Muscle of arm (tissue), 14 donors: ENCODE results near the gene MFSD6L. TPM values are rescaled to one million over a fixed set of nuclear protein-coding genes. Genes with fewer than 3 reads are reported as not detected.

Source experiments
- DNase-seq: peaks from one replicate; pipeline ENCODE4 v3.0.0-alpha.2; 2013
- long read RNA-seq, 11 donors: transcript quantifications; one replicate each; lab custom pipeline, GENCODE V29; 2026
- polyA plus RNA-seq, 12 donors: library from polyadenylated mRNA; unstranded; fragments of 120-200 nt; gene quantifications; one replicate each; pipeline ENCODE4 v1.2.1, GENCODE V29; 2013; ENCODE audit not compliant: insufficient read length in 12 of 12

The MFSD6L gene
- polyA plus RNA-seq = 1 to 10 TPM in 1 of 12 donors, under 1 TPM in 10, not detected in 1; 0.16 to 4.9 (median 0.32) TPM
- long read RNA-seq, donor 1, transcript MFSD6L-201 (1 exons, 2,188 nt) = major isoform, 48 of 48 reads
- long read RNA-seq, donor 1, partial matches to known transcripts = 0 of 48 reads
- long read RNA-seq, donor 1, other reads (novel, unspliced or antisense) = 0 of 48 reads
- long read RNA-seq, donor 2 = 0 reads
- long read RNA-seq, donor 3 = 0 reads
- long read RNA-seq, donor 4 = 0 reads
- long read RNA-seq, donor 5 = 0 reads
- long read RNA-seq, donor 6 = 0 reads
- long read RNA-seq, donor 7, partial matches to known transcripts = 0 of 1 reads
- long read RNA-seq, donor 7, other reads (novel, unspliced or antisense) = 0 of 1 reads
- long read RNA-seq, donor 8 = 0 reads
- long read RNA-seq, donor 9 = 0 reads
- long read RNA-seq, donor 10 = 0 reads
- long read RNA-seq, donor 11 = 0 reads

DNA sequence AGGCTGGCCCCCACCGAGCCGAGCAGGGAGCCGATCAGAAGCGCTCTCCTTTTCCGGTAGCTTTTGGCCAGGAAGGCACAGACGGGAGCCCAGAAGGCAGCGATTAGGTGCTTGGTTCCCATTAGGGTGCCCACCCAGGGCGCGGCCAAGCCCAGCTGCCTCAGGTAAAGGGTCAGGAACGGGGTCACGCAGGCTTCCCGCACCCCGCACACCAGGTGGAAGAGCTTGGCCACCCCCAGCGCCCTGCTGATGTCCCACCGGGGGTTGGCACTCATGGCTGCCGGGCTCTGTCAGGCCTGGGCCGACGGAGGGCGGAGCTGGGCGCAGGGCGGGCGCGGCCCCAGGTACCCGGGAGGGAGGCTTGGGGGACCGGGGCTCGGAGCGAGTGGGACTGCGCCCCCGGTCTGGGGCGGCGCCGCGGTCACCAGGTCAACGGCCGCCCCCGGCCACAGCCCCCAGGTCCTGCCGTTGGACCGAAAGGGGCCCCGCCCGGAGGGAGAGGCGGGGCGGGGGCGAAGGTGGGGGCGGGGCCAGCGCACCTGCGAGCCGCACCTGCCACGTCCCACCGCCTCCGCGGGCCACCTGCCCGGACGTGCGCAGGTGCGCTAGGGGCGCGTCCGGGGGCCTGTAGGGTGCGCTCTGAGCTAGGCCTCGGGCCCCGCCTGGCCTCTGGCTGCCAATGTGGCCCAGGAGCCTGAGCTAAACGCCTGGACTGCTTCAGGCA is at the start of gene MFSD6L:
TSS of gene MFSD6L (minus strand) at position 520 of the 724 bp plus-strand sequence. CDS start at position 275, 245 bp downstream.
- DNase-seq = no peak

DNA sequence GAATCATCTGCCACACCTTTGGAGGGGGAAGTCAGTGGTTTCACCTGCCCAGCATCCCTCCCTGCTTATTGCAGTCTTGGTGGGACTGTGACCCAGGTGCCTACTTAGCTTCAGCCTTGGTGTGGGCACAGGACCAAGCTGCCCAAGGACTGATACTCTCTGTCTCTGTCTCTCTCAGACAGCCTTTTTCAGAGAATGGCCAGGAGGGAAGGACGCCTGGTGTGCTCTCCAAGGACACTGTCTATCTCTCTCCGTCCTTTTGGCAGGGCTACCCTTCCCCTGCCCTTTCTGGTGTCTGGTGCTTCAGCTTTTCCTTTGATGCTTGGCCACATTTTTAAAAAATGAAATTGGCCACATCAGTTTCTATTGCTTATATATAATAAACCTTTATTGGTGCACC is 48.7 kb upstream of the MFSD6L start:
- DNase-seq = no peak

DNA sequence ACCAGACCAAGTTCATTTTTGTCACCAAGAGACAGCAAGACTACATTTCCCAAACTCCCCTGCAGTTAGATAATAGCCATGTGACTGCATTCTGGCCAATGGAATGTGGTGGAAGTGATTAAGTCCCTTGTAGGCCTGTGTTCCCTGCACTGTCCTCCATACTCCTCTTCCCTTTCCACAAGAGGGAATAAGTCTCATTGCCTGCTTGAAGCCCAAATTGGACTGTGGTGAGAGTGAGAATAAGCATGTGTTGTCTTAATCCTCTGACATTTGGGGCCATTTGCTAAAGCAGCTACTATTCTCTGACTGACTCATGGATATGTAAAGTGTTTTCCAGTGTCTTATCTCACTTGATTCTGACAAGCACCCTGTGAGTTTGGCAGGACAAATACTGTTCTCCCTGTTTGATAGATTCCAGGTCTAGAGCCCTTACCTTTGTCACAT is 47.6 kb upstream of the MFSD6L start:
- DNase-seq = no peak

GRCh38 chr17:8844229-8845218 is 45.4 kb upstream of the MFSD6L start:
- no peak for DNase-seq

- DNase-seq = no peak
These were observed 44.2 kb upstream of the MFSD6L start for GRCh38 chr17:8843344-8843743.

DNA sequence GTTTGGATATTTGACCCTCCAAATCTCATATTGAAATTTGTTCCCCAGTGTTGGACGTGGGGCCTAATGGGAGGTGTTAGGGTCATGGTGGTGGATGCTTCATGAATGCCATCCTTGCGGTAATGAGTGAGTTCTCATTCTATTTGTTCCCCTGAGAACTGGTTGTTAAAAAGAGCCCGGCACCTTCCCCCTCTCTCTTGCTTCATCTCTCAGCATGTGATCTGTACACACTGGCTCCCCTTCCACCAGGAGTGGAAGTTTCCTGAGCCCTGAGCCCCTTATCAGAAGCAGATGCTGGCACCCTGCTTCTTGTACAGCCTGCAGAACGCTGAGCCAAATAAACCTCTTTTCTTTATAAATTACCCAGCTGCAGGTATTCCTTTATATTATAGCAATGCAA is 42.7 kb upstream of the MFSD6L start:
- DNase-seq = no peak

DNA sequence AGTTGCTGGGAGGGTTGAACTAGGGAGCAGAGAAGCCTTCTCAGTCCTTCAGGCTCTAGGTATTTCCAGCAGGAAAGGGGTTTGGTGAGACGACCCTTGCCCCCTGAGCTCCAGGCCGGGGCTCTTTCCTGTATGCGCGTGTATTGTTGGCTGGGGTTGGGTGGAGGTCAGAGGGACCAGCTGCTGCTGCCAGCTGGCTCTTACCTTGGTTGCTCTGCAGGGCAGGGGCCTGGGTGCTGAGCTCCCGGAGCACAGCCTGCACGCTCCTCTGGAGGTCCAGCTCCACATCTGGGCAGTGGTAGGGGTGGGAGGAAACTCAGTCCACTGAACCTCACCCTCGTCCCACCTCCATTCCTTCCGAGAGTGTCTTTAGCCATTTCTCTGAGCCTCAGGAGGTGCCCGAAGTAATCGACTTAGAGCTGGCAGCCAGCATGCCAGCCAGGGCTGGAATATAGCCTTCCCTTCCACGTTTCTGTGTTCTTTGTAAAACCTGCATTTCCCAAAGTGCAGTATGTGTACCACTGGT is 40.3 kb upstream of the MFSD6L start:
- DNase-seq = no peak

DNA sequence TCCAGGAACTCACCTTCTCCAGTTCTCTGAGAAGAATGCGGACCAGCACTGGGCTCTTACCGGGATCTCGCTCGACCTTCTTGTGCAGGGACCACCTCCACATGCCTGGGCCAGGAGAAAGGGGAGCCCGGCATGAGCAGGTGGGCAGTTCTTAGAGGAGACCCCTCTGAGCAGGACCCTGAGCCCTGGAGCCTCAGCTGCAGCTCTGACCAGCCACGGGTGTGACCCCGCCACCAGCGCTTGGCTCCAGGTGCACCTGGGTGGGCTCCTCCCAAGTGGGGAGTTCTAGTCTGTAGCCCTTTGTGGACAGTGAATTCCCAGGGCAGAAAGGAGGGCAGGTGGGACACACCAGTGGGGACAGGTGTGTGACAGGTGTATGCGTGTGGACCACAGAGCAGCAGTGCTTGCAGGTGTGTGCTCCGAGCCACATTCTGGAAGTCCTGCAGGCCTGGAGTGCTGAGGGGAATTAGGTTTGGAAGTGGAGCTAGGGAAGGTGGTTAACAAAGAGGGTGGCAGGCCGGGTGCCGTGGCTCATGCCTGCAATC is 39.5 kb upstream of the MFSD6L start:
- no peak for DNase-seq

GRCh38 chr17:8837563-8838075 is 38.5 kb upstream of the MFSD6L start:
- no peak for DNase-seq

- no peak for DNase-seq
These were observed 37.8 kb upstream of the MFSD6L start for GRCh38 chr17:8836821-8837562.

DNA sequence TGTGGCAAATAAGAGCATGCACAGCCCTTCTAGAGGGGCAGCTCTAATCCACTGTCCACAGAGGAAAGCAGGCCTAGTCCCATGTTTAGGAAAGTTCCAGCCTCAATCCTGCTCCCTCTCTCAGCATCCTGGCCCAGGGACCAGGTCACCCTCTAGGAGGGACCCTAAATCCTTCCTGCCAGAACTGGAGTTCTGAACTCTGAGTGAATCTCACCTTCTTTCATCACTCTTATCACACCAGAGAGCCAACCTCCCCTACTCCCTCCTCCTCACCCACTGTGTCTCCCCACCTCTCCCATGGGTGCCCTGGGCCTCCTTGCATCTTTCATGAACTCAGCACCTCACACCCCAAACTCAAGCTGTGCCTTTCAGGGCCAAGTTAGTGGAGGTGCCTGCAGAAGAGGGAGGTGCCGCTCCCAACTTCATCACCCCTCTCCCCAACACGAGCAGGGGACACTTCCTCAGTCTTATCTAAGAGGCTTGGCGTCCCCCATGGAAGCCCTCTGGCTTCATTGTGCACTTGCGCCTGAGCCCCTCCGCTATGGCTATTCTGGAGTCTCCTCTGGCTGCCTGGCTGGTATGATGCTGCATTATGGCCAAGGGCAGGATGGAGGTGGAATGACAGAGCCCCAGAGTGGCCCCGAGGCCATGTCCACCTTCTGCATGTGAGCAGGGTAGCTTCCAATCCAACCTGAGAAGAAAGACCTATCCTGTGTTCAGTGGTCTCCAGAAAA is 36.6 kb upstream of the MFSD6L start:
- DNase-seq = no peak

- DNase-seq = no peak
These were observed 35.9 kb upstream of the MFSD6L start for GRCh38 chr17:8835106-8835505.

DNA sequence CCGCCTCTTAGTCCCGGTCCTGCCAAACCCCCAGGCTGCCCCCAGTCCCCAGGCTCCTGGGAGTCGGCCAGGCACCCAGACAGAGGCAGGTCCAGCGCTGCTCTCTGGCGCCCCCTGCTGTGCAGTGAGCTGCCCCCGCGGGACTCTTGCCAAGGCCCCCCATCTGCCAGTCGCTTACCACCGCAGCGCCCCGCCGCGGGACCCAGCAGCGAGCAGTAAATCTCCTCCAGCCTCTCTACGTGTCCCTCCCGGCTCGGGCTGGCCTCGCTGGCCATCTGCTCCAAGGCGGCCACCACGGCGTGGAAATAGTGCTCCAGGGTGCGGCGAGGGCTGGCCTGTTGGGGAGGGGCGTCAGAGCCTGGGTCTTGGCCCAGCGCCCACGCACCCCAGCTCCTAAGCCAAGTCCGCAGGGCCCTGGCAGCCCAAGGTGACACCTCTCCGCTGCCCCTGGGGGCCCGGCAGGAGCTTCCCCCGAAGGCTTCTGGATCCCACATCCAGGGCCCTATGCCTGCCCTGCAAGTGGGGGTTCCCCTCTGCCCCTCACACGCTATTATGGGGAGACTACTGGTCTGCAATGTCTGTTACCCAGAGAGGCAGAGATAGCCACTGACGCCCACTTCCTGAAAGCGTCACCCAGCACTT is 33.7 kb upstream of the MFSD6L start:
- no peak for DNase-seq

GRCh38 chr17:8831234-8831849 is 32.2 kb upstream of the MFSD6L start:
- DNase-seq = no peak

DNA sequence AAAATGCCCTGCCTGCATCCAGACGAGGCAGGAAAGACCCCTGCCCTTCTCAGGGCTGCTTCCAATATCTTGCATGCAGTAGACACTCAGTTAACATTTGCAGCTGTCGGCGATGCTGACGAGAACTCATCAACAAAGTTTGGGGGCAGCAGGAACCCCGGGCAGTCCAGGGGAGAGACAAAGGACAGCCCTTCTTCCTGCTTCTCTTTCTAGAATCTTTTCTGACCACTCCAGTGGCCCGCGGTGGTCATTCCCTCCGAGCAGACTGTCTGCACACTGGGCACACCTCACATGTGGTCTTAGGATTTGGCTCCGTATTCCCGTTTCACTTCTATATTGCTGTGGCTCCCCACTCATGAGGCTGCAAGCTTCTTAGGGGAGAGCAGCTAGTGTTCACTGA is 31.0 kb upstream of the MFSD6L start:
- DNase-seq = no peak

DNA sequence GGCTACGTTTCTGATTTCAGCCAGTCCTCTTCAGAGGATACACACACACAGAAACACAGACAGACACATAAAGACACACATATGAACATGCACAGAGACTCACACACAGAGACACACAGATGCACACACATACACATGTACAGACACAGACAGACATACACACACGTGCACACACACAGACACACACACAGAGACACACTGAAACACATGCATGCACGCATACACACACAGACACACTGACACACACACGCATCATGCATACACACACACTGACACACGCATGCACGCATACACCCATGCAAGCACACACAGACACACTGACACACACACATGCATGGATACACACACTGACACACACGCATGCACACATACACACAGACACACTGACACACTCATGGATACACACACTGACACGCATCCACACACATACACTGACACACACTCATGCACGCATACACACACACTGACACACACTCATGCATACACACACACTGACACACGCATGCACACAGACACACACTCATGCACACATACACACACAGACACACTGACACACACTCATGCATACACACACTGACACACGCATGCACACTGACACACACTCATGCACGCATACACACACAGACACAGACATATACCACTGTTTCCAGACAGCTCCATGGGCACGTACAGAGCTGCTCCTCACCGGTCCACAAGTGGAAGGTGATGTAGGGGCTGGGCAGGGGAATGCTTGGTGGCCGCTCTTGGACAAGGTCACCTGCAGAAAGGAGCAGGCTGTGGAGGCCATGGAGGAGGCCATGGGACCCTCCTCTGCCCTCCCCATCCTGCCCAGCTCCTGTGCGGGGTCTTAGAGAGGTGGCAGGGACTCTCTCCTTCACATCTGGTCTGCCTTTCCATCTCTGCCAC is 30.1 kb upstream of the MFSD6L start:
- no peak for DNase-seq

DNA sequence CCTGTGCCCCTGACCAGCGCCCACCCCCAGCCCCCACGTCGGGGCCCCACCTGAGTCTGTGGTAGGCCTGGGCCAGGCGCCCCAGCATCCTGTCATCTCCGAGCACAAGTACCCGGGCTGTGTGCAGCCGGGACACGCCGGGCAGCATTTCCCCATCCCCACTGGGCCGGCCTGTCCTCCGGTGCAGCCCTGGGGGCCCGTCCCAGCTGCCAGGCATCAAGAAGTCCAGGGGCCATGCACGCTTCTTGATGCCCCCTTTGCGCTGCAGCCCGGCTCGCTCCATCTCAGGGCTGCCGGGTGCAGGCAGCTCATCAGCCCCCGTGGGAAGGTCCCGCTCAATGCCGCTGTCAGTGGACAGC is 29.3 kb upstream of the MFSD6L start:
- no peak for DNase-seq
